ENCODE measurements around the gene SPINK1.

SPINK1 gene

GRCh38 chr5:147779694-147780093 is 51.8 kb downstream of the SPINK1 start:
- TF ChIP-seq ZNF384 (IDR thresholded peaks at IDR 0.05): no peak
- no peak for TF ChIP-seq L3MBTL2 (conservative IDR thresholded peaks at IDR 0.05)
- TF ChIP-seq SUZ12 (IDR thresholded peaks at IDR 0.05): no peak
- no peak for TF ChIP-seq CTBP1 (IDR thresholded peaks at IDR 0.05; ENCODE audit: borderline replicate concordance)
- TF ChIP-seq FOXM1 (IDR thresholded peaks at IDR 0.05; ENCODE audit: borderline replicate concordance): no peak
- ChIA-PET POLR2A (no interaction called here), CTCF (no interaction called here)
- DNase-seq (ENCODE audit: extremely low spot score): no peak

- no peak for DNase-seq (ENCODE audit: extremely low spot score)
- POLR2A ChIA-PET: no interaction called here
- TF ChIP-seq FOXK2 (IDR thresholded peaks at IDR 0.05) (no peak), SUZ12 (IDR thresholded peaks at IDR 0.05) (no peak), SP1 (IDR thresholded peaks at IDR 0.05) (no peak), L3MBTL2 (conservative IDR thresholded peaks at IDR 0.05) (no peak), PKNOX1 (IDR thresholded peaks at IDR 0.05) (no peak), TARDBP (IDR thresholded peaks at IDR 0.05) (no peak), FOXM1 (IDR thresholded peaks at IDR 0.05; ENCODE audit: borderline replicate concordance) (no peak), FOXA1 (IDR thresholded peaks at IDR 0.05) (no peak), BHLHE40 (IDR thresholded peaks at IDR 0.05; ENCODE audit: borderline replicate concordance) (no peak), LEF1 (IDR thresholded peaks at IDR 0.05; ENCODE audit: borderline replicate concordance) (no peak), NFRKB (IDR thresholded peaks at IDR 0.05) (no peak), HDGF (IDR thresholded peaks at IDR 0.05; ENCODE audit: borderline replicate concordance) (no peak), ZNF384 (IDR thresholded peaks at IDR 0.05) (no peak), ARNT (IDR thresholded peaks at IDR 0.05) (no peak), ELF4 (IDR thresholded peaks at IDR 0.05) (no peak), CTBP1 (IDR thresholded peaks at IDR 0.05; ENCODE audit: borderline replicate concordance) (no peak)
- CTCF ChIA-PET: no interaction called here
These were observed 54.5 kb downstream of the SPINK1 start for GRCh38 chr5:147776989-147777388.
